Keratinocyte (primary cell): Measurements from ENCODE around the gene RHEX. TPM values are rescaled to one million over a fixed set of nuclear protein-coding genes. Genes with fewer than 3 reads are reported as not detected.

Experiments
- DNase-seq: peaks from one replicate; pipeline ENCODE4 v3.0.0-alpha.2; 2011; ENCODE audit warnings: low read depth, missing footprints, low spot score
- FAIRE-seq: peaks from 2 replicates; lab custom pipeline; 2011; peaks lifted over from hg19 to GRCh38; lab: Jason Lieb, UNC
- H2AFZ ChIP-seq: 2 replicates; pipeline ENCODE4 v1.6.0; 2012; ENCODE audit warnings: low read length, control low read depth, inconsistent platforms; ENCODE audit not compliant: control insufficient read depth
- H3K27ac ChIP-seq: 2 replicates; pipeline ENCODE4 v1.5.1; 2011; ENCODE audit warnings: low read length; ENCODE audit not compliant: control insufficient read depth, insufficient read depth
- H3K27me3 ChIP-seq: 3 replicates; pipeline ENCODE4 v1.6.0; 2011; ENCODE audit warnings: low read length; ENCODE audit not compliant: control insufficient read depth, insufficient read depth; ENCODE audit errors: extremely low read depth
- H3K36me3 ChIP-seq, 2 experiments: 2 replicates in 1 of 2; 3 replicates in 1 of 2; pipeline ENCODE4 v1.5.1; 2011; ENCODE audit warnings: low read length in 2 of 2, mild to moderate bottlenecking in 1 of 2; ENCODE audit not compliant: control insufficient read depth in 2 of 2, insufficient read depth in 2 of 2; ENCODE audit errors: extremely low read depth in 1 of 2
- H3K4me1 ChIP-seq: 3 replicates; pipeline ENCODE4 v1.5.1; 2011; ENCODE audit warnings: low read length; ENCODE audit not compliant: control insufficient read depth, insufficient read depth; ENCODE audit errors: extremely low read depth
- H3K4me2 ChIP-seq: 3 replicates; pipeline ENCODE4 v1.6.0; 2011; ENCODE audit warnings: low read depth, low read length; ENCODE audit not compliant: control insufficient read depth, insufficient read depth; ENCODE audit errors: extremely low read depth
- H3K4me3 ChIP-seq, 3 experiments: fragments of 200-600 bp in 1 of 3; sonication (generic) in 1 of 3; 2 replicates in 2 of 3; 3 replicates in 1 of 3; pipeline ENCODE4 v1.5.1; 2011 to 2016; ENCODE audit warnings: low read length in 3 of 3, mild to moderate bottlenecking in 3 of 3, control low read depth in 2 of 3, inconsistent platforms in 1 of 3, low read depth in 1 of 3, mixed read lengths in 1 of 3, mixed run types in 1 of 3, moderate library complexity in 1 of 3; ENCODE audit not compliant: control insufficient read depth in 2 of 3, insufficient read depth in 2 of 3; ENCODE audit errors: extremely low read depth in 1 of 3
- H3K79me2 ChIP-seq: 2 replicates; pipeline ENCODE4 v1.6.0; 2012; ENCODE audit warnings: low read length; ENCODE audit not compliant: control insufficient read depth, insufficient read depth
- H3K9ac ChIP-seq: 3 replicates; pipeline ENCODE4 v1.6.0; 2011; ENCODE audit warnings: low read length; ENCODE audit not compliant: control insufficient read depth, insufficient read depth; ENCODE audit errors: extremely low read depth
- H3K9me1 ChIP-seq: 3 replicates; pipeline ENCODE4 v1.6.0; 2011; ENCODE audit warnings: low read length; ENCODE audit not compliant: control insufficient read depth, insufficient read depth; ENCODE audit errors: extremely low read depth
- H3K9me3 ChIP-seq: 2 replicates; pipeline ENCODE4 v1.5.1; 2012; ENCODE audit warnings: low read depth, low read length; ENCODE audit not compliant: control insufficient read depth
- H4K20me1 ChIP-seq: 3 replicates; pipeline ENCODE4 v1.6.0; 2011; ENCODE audit warnings: low read length; ENCODE audit not compliant: control insufficient read depth, insufficient read depth; ENCODE audit errors: extremely low read depth
- CTCF ChIP-seq, 3 experiments: IDR thresholded peaks in 1 of 3; conservative IDR thresholded peaks in 1 of 3; optimal IDR thresholded peaks in 1 of 3; 2 replicates in 2 of 3; 3 replicates in 1 of 3; pipeline versions ENCODE3 to v1.5.1; 2011; ENCODE audit warnings: low read length in 3 of 3, mild to moderate bottlenecking in 3 of 3, moderate library complexity in 2 of 3, control low read depth in 1 of 3, inconsistent platforms in 1 of 3; ENCODE audit not compliant: insufficient read depth in 2 of 3; ENCODE audit errors: extremely low read depth in 1 of 3
- EZH2 ChIP-seq: IDR thresholded peaks from one replicate; pipeline ENCODE4 v1.6.1; 2012; ENCODE audit warnings: inconsistent platforms, mild to moderate bottlenecking, low read length, moderate library complexity
- dilution Hi-C: fragments of 300-500 bp; cut with MboI; formaldehyde crosslinking; loops from one replicate; pipeline ENCODE4 v1.7.0; 2020; ENCODE audit warnings: low sequenced_read_pairs; ENCODE audit not compliant: extremely low pct_ligation_motif_present
- polyA plus RNA-seq, 5 experiments: library from polyadenylated mRNA; depleted of rRNA in 3 of 5; stranded (reverse) in 3 of 5; stranded (forward) in 1 of 5; unstranded in 1 of 5; fragments of >200 nt; gene quantifications; 1 replicate in 1 of 5; 2 replicates in 3 of 5; 3 replicates in 1 of 5; pipeline versions ENCODE4 v1.2.1 to v1.2.3, GENCODE V29; 2011 to 2012; ENCODE audit warnings: missing spikeins in 2 of 5, low read depth in 1 of 5, low replicate concordance in 1 of 5

RHEX gene
- polyA plus RNA-seq, 1 donor (not counting 4 experiments of a cell fraction or from before 2014, with no cell fraction given): not detected

GRCh38 chr1:206067486-206068227, 14.7 kb downstream of the RHEX start:
- H3K4me1 ChIP-seq: no peaks in the 10 kb centered on the region
- H3K4me3 ChIP-seq: no peak overlapping the region
- H2AFZ ChIP-seq: no peak overlapping the region
- no peak overlapping the region for H3K4me2 ChIP-seq
- H3K27me3 ChIP-seq: no peaks in the 10 kb centered on the region
- FAIRE-seq: no peak
- TF ChIP-seq CTCF (optimal IDR thresholded peaks at IDR 0.05 in 1 of 3, IDR thresholded peaks at IDR 0.05 in 1 of 3, conservative IDR thresholded peaks at IDR 0.05 in 1 of 3; ENCODE audit: extremely low read depth in 1 of 3, insufficient read depth in 2 of 3, low read length in 3 of 3) (no peak), EZH2 (no peak)
- DNase-seq: no peak
- H3K9me3 ChIP-seq: no peaks in the 10 kb centered on the region
- H4K20me1 ChIP-seq: no peaks in the 10 kb centered on the region
- H3K27ac ChIP-seq: no peak overlapping the region
- no peaks in the 10 kb centered on the region for H3K9me1 ChIP-seq
- H3K79me2 ChIP-seq: no peaks in the 10 kb centered on the region
- H3K9ac ChIP-seq: no peak overlapping the region
- no peaks in the 10 kb centered on the region for H3K36me3 ChIP-seq
- dilution Hi-C loops: no loop called here

- Histone ChIP-seq H3K9ac (no peak overlapping the region), H3K4me2 (no peak overlapping the region), H3K79me2 (no peaks in the 10 kb centered on the region), H3K36me3 (no peaks in the 10 kb centered on the region), H2AFZ (no peak overlapping the region), H3K4me3 (no peak overlapping the region), H3K9me3 (no peaks in the 10 kb centered on the region), H4K20me1 (no peaks in the 10 kb centered on the region), H3K4me1 (no peaks in the 10 kb centered on the region), H3K9me1 (no peaks in the 10 kb centered on the region), H3K27ac (no peak overlapping the region), H3K27me3 (no peaks in the 10 kb centered on the region)
- DNase-seq (no peak), FAIRE-seq (no peak)
- TF ChIP-seq EZH2 (no peak), CTCF (optimal IDR thresholded peaks at IDR 0.05 in 1 of 3, IDR thresholded peaks at IDR 0.05 in 1 of 3, conservative IDR thresholded peaks at IDR 0.05 in 1 of 3; ENCODE audit: extremely low read depth in 1 of 3, insufficient read depth in 2 of 3, low read length in 3 of 3) (no peak)
- dilution Hi-C loops: no loop called here
These were observed 15.3 kb downstream of the RHEX start for GRCh38 chr1:206068314-206068713.
